ENCODE results near the gene SPTBN4.
"Not testable (repeated sequence)": the region's sequence is repeated elsewhere in the genome, so short reads cannot be mapped to it uniquely, and the experiment has no call there.

The SPTBN4 gene

GRCh38 chr19:40466985-40467734, at the start of gene SPTBN4:
SPTBN4 (plus strand) TSS chr19:40467001; CDS start chr19:40472622, 5,621 bp downstream.
- no peak for DNase-seq

GRCh38 chr19:40417643-40417981, 49.2 kb upstream of the SPTBN4 start:
- DNase-seq: no peak

GRCh38 chr19:40418040-40418439, 48.8 kb upstream of the SPTBN4 start:
- no peak for DNase-seq

GRCh38 chr19:40419066-40419612, 47.7 kb upstream of the SPTBN4 start:
- DNase-seq: peak; percentile 93

GRCh38 chr19:40419780-40420179, 47.0 kb upstream of the SPTBN4 start:
- DNase-seq: no peak

- DNase-seq: no peak
These were observed 46.4 kb upstream of the SPTBN4 start for GRCh38 chr19:40420451-40420765.

- DNase-seq: peak; percentile 60
These were observed 45.7 kb upstream of the SPTBN4 start for GRCh38 chr19:40420766-40421765.

- no peak for DNase-seq
These were observed 44.6 kb upstream of the SPTBN4 start for GRCh38 chr19:40421993-40422747.

GRCh38 chr19:40422748-40423566, 43.8 kb upstream of the SPTBN4 start:
- no peak for DNase-seq

- no peak for DNase-seq
These were observed 42.9 kb upstream of the SPTBN4 start for GRCh38 chr19:40423938-40424337.

- DNase-seq: no peak
These were observed 42.0 kb upstream of the SPTBN4 start for GRCh38 chr19:40424637-40425449.

- DNase-seq: peak; percentile 98
These were observed 41.1 kb upstream of the SPTBN4 start, which contains the start of gene SERTAD1 for GRCh38 chr19:40425450-40426287. SERTAD1 (minus strand) TSS chr19:40425992; CDS start chr19:40423546, 2,446 bp downstream.

GRCh38 chr19:40428197-40428596, 38.6 kb upstream of the SPTBN4 start:
- not testable (repeated sequence) for DNase-seq

- DNase-seq: not testable (repeated sequence)
These were observed 36.6 kb upstream of the SPTBN4 start for GRCh38 chr19:40430242-40430641.

- no peak for DNase-seq
These were observed 35.1 kb upstream of the SPTBN4 start for GRCh38 chr19:40431698-40432097.

GRCh38 chr19:40432760-40433159, 34.0 kb upstream of the SPTBN4 start:
- not testable (repeated sequence) for DNase-seq

- no peak for DNase-seq
These were observed 33.2 kb upstream of the SPTBN4 start for GRCh38 chr19:40433391-40434216.

- no peak for DNase-seq
These were observed 28.5 kb upstream of the SPTBN4 start for GRCh38 chr19:40438284-40438683.

GRCh38 chr19:40441719-40442253, 25.0 kb upstream of the SPTBN4 start:
- no peak for DNase-seq
